ENCODE data around the gene SNCG. TPM values are rescaled to one million over a fixed set of nuclear protein-coding genes. Genes with fewer than 3 reads are reported as not detected.
"Not testable (repeated sequence)": the region's sequence is repeated elsewhere in the genome, so short reads cannot be mapped to it uniquely, and the experiment has no call there.

The SNCG gene
- polyA plus RNA-seq, 3 donors = 1.8 TPM; not detected in 2

- no peaks in the 10 kb centered on the region for H3K27me3 ChIP-seq (ENCODE audit: control insufficient read depth in 2 of 2, insufficient read depth in 2 of 2, low read length in 2 of 2)
- TF ChIP-seq, protein P1, sequence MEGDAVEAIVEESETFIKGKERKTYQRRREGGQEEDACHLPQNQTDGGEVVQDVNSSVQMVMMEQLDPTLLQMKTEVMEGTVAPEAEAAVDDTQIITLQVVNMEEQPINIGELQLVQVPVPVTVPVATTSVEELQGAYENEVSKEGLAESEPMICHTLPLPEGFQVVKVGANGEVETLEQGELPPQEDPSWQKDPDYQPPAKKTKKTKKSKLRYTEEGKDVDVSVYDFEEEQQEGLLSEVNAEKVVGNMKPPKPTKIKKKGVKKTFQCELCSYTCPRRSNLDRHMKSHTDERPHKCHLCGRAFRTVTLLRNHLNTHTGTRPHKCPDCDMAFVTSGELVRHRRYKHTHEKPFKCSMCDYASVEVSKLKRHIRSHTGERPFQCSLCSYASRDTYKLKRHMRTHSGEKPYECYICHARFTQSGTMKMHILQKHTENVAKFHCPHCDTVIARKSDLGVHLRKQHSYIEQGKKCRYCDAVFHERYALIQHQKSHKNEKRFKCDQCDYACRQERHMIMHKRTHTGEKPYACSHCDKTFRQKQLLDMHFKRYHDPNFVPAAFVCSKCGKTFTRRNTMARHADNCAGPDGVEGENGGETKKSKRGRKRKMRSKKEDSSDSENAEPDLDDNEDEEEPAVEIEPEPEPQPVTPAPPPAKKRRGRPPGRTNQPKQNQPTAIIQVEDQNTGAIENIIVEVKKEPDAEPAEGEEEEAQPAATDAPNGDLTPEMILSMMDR (IDR thresholded peaks at IDR 0.05) = no peak
- no peak overlapping the region for H3K4me2 ChIP-seq (replicated peaks; ENCODE audit: extremely low read depth, low read length, poor library complexity, severe bottlenecking)
- Mint-ChIP-seq H3K27ac (no peak overlapping the region), H3K4me3 (no peak overlapping the region), H3K4me1 (no peaks in the 10 kb centered on the region), H3K9me3 (peaks cover 0 to 4% (median 3%) of the 10 kb centered on the region in 7 donors), H3K27me3 (ENCODE audit: low read depth in 3 of 3) (peaks cover 0 to 8% (median 1%) of the 10 kb centered on the region in 3 donors), H3K36me3 (no peaks in the 10 kb centered on the region)
- H3K36me3 ChIP-seq (replicated peaks in 1 of 2; ENCODE audit: control insufficient read depth in 1 of 2, insufficient read depth in 2 of 2, low read length in 2 of 2) = no peaks in the 10 kb centered on the region
- no peaks in the 10 kb centered on the region for H4K20me1 ChIP-seq (ENCODE audit: insufficient read depth, low read length)
- no peak for DNase-seq
- H3K9me3 ChIP-seq (replicated peaks in 1 of 2; ENCODE audit: control insufficient read depth in 1 of 2, insufficient read depth in 1 of 2, low read length in 2 of 2) = no peaks in the 10 kb centered on the region
- intact Hi-C loops (cut with micrococcal nuclease) = no loop called here
- H3K27ac ChIP-seq (ENCODE audit: low read depth in 1 of 2, low read length in 2 of 2) = no peak overlapping the region
- WGBS (ENCODE audit: insufficient coverage) = no CpG with 5 or more reads among the region's 1 CpG
- no peak overlapping the region for H3K9ac ChIP-seq (ENCODE audit: insufficient read depth, low read length, poor library complexity, severe bottlenecking)
- no peaks in the 10 kb centered on the region for H3K79me2 ChIP-seq (ENCODE audit: insufficient read depth, low read length)
- no peak overlapping the region for H3K4me3 ChIP-seq (replicated peaks in 1 of 3; ENCODE audit: low read depth in 2 of 3, low read length in 3 of 3)
- no peak overlapping the region for H2AFZ ChIP-seq (ENCODE audit: insufficient read depth, low read depth, low read length, poor library complexity, severe bottlenecking)
- H3K4me1 ChIP-seq (ENCODE audit: control insufficient read depth in 1 of 2, insufficient read depth in 2 of 2, low read length in 2 of 2) = no peaks in the 10 kb centered on the region
These were observed 30.1 kb downstream of the SNCG start for GRCh38 chr10:86988520-86988919.

DNA sequence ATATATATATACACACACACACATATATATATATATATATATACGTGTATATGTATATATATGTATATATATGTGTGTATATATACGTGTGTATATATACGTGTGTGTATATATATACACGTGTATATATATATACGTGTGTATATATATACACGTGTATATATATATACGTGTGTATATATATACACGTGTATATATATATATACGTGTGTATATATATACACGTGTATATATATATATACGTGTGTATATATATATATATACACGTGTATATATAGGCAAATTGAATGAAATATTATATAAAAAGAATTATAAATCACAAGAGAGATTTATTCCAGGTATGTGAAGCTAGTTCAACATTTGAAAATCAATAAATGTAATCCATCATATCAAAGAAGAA, 33.0 kb downstream of the SNCG start:
- H3K36me3 ChIP-seq (replicated peaks in 1 of 2; ENCODE audit: control insufficient read depth in 1 of 2, insufficient read depth in 2 of 2, low read length in 2 of 2); H3K27ac ChIP-seq (ENCODE audit: low read depth in 1 of 2, low read length in 2 of 2); DNase-seq; H3K27ac Mint-ChIP-seq; H3K27me3 Mint-ChIP-seq (ENCODE audit: low read depth in 3 of 3); H2AFZ ChIP-seq (ENCODE audit: insufficient read depth, low read depth, low read length, poor library complexity, severe bottlenecking); H3K9me3 Mint-ChIP-seq; H3K36me3 Mint-ChIP-seq; H3K4me2 ChIP-seq (replicated peaks; ENCODE audit: extremely low read depth, low read length, poor library complexity, severe bottlenecking); H3K4me3 ChIP-seq (replicated peaks in 1 of 3; ENCODE audit: low read depth in 2 of 3, low read length in 3 of 3); H3K4me3 Mint-ChIP-seq; H3K4me1 Mint-ChIP-seq; H3K27me3 ChIP-seq (ENCODE audit: control insufficient read depth in 2 of 2, insufficient read depth in 2 of 2, low read length in 2 of 2); H3K9ac ChIP-seq (ENCODE audit: insufficient read depth, low read length, poor library complexity, severe bottlenecking); H4K20me1 ChIP-seq (ENCODE audit: insufficient read depth, low read length); H3K4me1 ChIP-seq (ENCODE audit: control insufficient read depth in 1 of 2, insufficient read depth in 2 of 2, low read length in 2 of 2); H3K9me3 ChIP-seq (replicated peaks in 1 of 2; ENCODE audit: control insufficient read depth in 1 of 2, insufficient read depth in 1 of 2, low read length in 2 of 2); intact Hi-C loops (cut with micrococcal nuclease); H3K79me2 ChIP-seq (ENCODE audit: insufficient read depth, low read length): not testable (repeated sequence)
- WGBS (ENCODE audit: insufficient coverage) = no CpG with 5 or more reads among the region's 12 CpGs
